ENCODE measurements around the gene PSMD1.

DNA sequence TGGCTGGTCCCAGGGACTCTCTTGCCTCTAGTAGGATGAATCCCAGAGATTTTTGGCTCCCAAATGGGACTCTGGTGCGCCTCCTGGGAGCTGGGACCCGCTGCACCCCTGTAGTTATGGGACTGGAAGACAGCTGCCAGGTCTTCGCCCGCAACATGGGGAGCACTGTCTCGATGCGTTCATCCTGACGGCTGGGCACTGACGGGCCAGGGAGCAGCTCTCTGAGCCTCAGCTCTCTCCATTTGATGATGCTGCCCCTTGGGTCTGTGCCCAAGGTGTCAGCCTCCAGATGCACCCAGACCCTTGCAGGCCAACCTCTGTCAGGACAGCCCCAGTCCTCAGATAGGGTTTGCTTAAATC lies 132.5 kb downstream of the PSMD1 start:
- TF ChIP-seq, protein P1, sequence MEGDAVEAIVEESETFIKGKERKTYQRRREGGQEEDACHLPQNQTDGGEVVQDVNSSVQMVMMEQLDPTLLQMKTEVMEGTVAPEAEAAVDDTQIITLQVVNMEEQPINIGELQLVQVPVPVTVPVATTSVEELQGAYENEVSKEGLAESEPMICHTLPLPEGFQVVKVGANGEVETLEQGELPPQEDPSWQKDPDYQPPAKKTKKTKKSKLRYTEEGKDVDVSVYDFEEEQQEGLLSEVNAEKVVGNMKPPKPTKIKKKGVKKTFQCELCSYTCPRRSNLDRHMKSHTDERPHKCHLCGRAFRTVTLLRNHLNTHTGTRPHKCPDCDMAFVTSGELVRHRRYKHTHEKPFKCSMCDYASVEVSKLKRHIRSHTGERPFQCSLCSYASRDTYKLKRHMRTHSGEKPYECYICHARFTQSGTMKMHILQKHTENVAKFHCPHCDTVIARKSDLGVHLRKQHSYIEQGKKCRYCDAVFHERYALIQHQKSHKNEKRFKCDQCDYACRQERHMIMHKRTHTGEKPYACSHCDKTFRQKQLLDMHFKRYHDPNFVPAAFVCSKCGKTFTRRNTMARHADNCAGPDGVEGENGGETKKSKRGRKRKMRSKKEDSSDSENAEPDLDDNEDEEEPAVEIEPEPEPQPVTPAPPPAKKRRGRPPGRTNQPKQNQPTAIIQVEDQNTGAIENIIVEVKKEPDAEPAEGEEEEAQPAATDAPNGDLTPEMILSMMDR (IDR thresholded peaks at IDR 0.05): no peak
- TF ChIP-seq POLR2AphosphoS5 (IDR thresholded peaks at IDR 0.05) (no peak), POLR2A (IDR thresholded peaks at IDR 0.05) (no peak)

All from prostate gland (tissue), 2 donors.